Measurements from ENCODE around the gene TSKU.
A peak's percentile ranks its signal among the peaks of the same experiment; 100 is the strongest.
"Not testable (repeated sequence)": the region's sequence is repeated elsewhere in the genome, so short reads cannot be mapped to it uniquely, and the experiment has no call there.

Gene TSKU

DNA sequence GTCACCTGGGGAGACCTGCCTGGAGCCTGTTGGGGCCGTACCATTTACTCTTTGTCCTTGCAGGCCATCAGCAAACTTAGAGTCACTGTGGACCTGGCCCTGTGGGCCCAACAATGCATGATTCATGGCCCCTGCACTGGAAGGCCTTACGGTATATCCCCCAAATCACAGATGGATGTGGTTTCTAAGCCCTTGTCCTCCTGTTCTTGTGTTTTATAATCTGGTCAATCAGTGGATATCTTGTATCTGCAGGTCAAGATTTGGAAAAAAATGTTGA, 6.2 kb downstream of the TSKU start:
- no peak for DNase-seq

DNA sequence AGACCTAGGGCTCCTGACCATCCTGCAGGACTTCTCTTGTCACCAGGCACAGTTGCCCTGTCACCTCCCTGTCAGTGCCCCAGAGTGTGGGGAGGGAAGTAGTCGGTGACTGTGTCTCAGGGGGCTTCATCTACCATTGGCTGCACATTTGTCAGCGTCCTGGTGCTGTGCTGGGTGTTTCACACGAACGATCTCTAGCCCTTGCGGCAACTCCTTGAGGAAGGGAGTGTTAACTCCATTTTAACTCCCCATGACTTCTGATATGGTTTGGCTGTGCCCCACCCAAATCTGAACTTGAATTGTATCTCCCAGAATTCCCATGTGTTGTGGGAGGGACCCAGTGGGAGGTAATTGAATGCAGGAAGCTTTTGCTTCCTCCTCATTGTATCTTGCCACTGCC, 7.1 kb downstream of the TSKU start:
- DNase-seq: no peak

DNA sequence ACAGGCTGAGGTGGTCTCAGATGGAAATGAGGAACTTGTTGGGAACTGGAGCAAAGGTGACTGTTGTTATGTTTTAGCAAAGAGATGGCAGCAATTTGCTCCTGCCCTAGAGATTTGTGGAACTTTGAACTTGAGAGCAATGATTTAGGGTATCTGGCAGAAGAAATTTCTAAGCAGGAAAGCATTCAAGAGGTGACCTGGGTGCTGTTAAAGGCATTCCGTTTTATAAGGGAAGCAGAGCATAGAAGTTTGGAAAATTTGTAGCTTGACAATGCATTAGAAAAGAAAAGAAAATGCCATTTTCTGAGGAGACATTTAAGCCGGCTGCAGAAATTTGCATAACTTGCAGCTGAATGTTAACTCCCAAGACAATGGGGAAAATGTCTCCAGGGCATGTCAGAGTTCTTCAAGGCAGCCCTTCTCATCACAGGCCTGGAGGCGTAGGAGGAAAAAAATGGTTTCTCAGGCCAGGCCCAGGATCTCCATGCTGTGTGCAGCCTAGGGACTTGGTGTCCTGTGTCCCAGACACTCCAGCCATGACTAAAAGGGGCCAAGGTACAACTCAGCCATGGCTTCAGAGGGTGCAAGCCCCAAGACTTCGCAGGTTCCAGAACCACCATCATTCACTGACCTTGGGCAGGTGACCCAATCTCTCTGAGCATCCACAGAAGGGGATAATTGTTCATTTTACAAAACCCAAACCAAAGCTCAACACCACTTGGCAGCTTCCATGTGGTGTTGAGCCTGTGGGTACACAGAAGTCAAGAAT, 8.0 kb downstream of the TSKU start:
- DNase-seq: not testable (repeated sequence)

DNA sequence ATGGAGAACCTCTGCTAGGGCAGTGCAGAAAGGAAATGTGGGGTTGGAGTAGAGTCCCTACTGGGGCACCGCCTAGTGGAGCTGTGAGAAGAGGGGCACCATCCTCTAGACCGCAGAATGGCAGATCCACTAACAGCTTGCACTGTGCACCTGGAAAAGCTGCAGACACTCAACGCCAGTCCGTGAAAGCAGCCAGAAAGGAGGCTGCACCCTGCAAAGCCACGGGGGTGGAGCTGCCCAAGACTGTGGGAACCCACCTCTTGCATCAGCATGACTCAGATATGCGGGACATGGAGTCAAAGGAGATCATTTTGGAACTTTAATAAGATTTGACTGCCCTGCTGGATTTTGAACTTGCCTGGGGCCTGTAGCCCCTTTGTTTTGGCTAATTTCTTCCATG, 8.7 kb downstream of the TSKU start:
- DNase-seq: no peak

DNA sequence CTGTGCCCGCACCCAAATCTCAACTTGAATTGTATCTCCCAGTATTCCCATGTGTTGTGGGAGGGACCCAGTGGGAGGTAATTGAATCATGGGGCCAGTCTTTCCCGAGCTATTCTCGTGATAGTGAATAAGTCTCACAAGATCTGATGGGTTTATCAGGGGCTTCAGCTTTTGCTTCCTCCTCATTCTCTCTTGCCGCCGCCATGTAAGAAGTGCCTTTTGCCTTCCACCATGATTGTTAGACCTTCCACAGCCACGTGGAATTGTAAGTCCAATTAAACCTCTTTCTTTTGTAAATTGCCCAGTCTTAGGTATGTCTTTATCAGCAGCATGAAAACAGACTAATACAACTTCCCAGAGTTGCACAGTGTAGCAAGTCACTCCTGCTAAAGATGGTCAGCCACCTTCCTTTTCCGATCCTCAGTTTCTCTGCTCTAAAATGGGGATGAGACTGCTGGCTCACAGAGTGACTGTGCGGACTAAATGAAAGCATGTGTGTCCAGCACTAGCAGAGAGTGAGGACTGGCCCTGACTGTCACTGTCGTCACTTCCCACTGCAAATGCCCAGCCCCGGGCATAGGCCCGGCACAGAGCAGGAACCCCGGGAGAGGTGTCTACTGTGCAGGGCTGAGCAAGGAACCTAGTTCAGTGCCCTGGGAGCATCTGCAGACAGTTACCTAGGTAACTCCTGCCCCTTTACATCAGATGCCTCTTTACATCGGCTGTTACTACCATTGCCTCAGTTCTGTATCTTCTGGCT, 9.5 kb downstream of the TSKU start:
- no peak for DNase-seq

DNA sequence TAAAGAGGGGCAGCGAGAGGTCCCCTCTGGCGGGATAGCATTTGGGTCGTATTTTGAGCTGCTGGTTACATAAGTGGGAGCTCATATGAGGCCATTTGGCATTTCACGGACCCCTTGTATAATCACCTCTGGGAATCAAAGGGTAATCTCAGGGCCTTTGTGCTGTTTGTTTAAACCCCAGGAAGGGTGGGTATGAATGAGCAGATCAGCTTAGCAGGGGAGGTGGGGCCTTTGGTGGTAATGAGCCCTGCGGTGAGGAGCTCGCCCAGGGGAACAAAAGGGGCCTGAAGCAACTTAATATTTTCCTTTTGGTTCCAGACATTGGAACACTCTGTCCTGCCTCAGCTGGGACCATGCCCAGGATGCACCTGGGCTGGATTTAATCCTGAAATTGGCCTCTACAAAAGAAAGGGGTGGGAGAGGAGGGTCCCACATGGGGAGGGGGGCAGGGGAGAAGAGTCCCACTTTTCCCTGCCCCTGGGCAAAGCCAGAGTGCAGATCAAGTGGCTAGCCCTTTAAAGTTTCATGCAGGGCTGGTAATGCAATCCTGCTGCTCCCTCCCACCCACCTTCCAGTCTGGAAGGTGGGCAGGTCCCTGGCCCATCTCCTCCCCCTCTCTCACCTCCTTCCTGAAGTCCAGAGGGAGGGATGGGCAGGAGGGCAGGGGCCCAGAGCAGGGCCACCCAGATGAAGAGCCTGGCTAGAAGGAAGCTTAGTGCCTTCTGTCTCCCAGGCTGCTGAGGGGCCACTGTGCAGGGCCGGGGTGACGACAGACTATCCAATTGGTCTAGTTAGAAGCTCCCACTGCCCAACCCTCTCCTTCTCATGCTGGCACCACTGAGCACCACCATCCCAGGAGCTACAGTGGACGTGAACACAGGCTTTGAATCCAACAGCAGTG, 10.5 kb downstream of the TSKU start:
- no peak for DNase-seq

DNA sequence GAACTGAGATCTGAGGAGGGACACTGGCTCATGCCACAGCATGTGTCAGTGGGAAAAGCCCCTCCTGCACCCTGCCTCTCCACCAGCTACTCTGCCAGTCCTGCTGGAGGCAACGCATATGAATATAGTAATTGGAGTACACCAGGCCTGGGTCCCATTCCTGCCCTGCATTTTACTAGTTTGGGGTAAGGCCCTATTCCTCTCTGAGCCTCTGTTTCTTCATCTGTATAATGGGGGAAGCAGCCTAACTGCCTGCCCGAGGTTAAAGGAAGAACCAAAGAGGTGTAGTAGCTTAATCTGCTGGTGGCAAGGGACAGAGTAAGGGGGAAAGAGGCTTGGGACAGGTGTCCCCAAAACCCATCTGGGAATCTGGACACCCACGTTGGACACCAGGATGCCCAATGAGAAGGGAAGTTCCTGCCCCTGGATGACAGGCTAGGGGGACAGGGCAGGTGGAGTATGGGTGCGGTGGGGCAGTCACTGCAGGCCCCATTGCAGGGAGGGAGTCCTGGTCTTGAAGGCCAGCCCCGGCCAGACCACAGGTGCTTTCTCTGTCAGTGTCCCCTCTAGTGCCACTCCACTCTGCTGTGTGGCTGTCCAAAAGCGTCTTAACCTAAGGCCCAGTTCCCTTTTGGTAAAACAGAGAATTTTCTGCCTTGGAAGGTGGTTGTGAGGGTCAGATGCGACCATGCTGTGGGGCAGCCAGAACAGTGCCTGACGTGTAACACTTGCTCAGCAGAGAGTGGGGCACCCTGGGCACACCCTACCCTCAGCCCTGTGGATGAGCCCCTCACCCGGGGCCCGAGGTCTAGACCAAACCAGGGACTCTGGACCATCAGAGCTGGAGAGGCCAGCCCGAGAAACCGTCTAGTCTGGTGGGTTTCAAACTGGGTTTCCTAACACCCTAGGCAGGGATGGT, 11.5 kb downstream of the TSKU start:
- no peak for DNase-seq

DNA sequence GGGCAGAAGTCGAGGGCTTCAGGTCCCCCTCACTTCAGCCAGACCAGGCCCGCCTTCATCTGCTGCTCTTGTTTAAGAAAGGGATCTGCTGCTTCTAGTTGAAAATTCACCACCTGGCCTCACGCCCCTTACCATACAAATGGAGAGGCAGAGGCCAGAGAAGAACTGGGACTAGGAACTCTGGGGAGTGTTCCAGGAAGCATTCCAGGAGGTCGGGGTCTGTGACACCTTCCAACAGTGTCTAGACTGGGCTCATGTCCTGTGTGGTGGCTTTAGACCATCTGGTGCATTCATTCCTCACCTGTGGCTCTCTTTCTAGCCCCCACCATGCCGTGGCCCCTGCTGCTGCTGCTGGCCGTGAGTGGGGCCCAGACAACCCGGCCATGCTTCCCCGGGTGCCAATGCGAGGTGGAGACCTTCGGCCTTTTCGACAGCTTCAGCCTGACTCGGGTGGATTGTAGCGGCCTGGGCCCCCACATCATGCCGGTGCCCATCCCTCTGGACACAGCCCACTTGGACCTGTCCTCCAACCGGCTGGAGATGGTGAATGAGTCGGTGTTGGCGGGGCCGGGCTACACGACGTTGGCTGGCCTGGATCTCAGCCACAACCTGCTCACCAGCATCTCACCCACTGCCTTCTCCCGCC, 12.3 kb downstream of the TSKU start:
- no peak for DNase-seq

DNA sequence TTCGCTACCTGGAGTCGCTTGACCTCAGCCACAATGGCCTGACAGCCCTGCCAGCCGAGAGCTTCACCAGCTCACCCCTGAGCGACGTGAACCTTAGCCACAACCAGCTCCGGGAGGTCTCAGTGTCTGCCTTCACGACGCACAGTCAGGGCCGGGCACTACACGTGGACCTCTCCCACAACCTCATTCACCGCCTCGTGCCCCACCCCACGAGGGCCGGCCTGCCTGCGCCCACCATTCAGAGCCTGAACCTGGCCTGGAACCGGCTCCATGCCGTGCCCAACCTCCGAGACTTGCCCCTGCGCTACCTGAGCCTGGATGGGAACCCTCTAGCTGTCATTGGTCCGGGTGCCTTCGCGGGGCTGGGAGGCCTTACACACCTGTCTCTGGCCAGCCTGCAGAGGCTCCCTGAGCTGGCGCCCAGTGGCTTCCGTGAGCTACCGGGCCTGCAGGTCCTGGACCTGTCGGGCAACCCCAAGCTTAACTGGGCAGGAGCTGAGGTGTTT, 12.8 kb downstream of the TSKU start:
- DNase-seq: no peak

DNA sequence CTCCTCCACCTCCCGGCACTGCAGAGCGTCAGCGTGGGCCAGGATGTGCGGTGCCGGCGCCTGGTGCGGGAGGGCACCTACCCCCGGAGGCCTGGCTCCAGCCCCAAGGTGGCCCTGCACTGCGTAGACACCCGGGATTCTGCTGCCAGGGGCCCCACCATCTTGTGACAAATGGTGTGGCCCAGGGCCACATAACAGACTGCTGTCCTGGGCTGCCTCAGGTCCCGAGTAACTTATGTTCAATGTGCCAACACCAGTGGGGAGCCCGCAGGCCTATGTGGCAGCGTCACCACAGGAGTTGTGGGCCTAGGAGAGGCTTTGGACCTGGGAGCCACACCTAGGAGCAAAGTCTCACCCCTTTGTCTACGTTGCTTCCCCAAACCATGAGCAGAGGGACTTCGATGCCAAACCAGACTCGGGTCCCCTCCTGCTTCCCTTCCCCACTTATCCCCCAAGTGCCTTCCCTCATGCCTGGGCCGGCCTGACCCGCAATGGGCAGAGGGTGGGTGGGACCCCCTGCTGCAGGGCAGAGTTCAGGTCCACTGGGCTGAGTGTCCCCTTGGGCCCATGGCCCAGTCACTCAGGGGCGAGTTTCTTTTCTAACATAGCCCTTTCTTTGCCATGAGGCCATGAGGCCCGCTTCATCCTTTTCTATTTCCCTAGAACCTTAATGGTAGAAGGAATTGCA, 13.5 kb downstream of the TSKU start:
- no peak for DNase-seq

DNA sequence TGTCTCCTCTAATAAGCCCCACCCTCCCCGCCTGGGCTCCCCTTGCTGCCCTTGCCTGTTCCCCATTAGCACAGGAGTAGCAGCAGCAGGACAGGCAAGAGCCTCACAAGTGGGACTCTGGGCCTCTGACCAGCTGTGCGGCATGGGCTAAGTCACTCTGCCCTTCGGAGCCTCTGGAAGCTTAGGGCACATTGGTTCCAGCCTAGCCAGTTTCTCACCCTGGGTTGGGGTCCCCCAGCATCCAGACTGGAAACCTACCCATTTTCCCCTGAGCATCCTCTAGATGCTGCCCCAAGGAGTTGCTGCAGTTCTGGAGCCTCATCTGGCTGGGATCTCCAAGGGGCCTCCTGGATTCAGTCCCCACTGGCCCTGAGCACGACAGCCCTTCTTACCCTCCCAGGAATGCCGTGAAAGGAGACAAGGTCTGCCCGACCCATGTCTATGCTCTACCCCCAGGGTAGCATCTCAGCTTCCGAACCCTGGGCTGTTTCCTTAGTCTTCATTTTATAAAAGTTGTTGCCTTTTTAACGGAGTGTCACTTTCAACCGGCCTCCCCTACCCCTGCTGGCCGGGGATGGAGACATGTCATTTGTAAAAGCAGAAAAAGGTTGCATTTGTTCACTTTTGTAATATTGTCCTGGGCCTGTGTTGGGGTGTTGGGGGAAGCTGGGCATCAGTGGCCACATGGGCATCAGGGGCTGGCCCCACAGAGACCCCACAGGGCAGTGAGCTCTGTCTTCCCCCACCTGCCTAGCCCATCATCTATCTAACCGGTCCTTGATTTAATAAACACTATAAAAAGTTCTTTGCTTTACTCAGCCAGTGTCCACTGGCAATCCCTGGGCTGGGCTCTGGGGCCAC, 14.4 kb downstream of the TSKU start:
- DNase-seq: no peak

DNA sequence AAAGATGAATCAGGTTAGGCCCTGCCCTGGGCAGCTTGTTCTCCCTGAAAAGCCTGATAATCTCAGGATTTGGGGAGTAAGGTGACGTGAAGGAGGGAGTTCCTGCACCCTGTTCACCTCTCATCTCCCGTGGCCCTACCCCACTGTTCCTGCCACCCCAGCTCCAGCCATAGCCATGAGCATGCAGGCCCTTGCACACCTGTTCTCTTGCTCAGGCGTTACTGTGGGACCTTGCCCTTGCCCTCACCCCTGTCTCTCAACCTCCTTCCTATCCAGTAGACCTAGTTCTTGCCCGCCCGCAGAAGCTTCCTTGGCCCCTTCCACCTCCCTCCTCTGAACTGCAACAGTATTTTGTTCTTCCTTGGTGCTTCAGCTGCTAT, 15.0 kb downstream of the TSKU start:
- no peak for DNase-seq

DNA sequence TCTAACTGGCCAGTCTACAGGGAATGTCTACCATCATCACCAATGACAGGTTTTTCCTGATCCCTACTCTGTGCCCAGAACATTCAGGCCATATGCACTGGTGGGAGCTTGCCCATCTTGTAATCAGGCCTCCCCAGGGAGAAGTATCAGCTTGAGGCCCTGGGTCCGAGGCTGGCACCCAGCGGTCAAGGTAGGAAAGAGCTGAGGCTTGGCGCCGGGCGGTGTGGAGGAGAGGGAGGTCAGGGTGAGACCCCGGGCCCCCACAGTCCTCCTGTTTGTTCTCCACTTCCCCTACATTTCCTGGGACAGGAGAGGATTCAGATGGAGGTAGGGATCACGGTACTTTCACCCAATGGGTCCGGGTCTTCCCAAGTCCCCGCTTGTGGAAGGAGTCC, 15.5 kb downstream of the TSKU start:
- DNase-seq: no peak

DNA sequence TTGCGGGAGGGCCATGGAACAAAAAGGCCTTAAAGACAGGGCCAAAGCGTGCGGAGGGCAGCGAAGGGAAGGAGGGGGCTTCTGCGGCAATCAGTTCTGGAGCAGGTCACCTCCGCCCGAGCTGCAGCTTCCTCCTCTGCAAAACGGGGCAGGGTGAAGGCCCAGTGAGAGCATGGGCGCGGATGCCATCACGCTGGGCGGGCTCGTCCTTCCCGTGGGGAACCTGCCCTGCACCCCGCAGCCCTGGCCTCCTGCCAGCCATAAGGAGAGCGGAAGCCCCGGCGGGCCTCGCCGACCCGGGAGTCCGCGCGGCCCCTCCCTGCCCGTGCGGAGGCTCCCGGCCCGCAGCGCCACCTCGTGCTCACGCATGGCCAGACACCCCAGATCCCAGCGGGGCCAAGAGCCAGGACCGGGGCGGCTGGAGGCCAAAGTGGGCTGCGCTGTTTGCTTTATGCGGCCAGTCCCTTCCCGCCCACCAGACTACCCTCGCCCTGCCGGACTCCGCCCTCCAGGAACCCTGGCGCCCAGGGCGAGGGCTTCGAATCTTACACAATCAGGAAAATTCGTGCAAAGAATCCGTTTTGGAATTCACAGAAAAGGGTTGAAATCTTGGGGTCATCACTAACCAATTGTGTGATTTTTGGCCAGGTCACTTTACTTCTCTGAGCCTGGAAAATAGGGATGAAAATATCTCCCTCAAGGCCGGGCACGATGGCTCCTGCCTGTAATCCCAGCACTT, 16.1 kb downstream of the TSKU start:
- peak; percentile 13 to 70 (median 48) for DNase-seq

DNA sequence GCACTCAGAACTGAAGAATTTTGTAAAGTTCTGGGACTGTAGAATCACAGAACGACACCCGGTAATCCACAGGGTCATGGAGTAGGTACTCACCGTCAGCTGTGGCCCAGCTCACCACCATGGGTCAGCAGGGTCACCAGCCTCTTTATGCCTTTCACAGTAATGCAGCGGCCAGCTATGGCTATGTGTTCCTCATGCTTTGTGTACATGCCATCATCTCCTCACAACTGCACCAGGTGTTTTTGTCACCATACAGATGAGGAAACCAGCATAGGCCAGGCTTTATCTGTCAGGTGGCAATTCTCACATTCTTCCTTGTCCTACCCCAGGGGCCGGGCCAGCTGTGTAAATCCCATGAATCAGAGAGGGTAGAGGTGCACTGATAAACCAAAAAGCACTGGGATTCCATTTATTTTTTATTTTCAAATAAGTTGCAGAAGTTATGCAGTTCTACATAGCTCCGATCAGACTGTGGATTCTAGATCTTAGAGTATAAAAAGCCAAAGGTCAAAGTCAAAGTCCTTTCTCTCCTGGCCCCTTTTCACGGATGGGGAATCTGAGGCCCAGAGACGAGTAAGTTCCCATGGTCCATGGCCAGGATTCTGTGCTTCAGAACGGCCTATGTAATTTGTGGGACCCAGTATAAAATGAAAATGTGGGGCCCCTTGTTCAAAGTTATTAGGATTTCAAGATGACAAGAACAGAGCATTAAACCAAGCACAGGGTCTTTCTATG, 17.5 kb downstream of the TSKU start:
- no peak for DNase-seq

DNA sequence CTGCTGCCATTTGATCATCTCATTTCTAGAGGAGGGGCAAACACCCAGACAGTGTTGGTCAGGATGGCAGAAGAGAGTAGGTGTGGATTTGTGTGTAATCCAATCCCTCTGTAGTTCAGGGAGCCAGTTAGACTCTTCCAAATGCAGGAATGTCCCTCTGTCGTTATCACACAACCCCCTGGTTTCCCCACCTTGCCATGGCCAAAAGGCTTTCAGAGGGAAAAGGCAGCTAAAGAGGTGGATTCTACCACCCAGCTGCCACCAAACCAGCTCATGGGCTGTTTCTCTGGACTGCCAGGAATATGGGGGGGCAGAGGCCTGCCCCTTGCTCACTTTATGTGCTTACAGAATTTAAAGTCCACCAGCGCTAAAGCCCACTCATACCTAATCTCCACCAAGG, 18.1 kb downstream of the TSKU start:
- DNase-seq: no peak

DNA sequence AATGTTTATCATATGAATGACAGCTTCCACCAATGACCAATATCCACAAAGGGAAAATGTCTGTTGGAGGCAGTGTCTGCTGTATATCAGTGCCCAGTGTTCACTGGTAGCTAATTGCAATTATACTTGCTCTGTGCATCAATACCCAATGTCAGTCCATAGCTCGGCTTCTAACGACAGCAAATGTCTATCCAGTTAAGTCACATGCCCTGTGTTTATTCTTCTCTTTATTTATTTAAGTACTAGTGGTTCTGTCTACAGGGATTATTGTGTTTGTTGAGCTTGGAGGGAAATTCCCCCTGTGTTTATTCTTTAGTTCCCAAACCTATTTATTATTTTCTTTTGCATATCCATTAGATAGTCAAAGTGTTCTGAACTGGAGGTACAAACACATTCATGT, 18.6 kb downstream of the TSKU start:
- DNase-seq: no peak

DNA sequence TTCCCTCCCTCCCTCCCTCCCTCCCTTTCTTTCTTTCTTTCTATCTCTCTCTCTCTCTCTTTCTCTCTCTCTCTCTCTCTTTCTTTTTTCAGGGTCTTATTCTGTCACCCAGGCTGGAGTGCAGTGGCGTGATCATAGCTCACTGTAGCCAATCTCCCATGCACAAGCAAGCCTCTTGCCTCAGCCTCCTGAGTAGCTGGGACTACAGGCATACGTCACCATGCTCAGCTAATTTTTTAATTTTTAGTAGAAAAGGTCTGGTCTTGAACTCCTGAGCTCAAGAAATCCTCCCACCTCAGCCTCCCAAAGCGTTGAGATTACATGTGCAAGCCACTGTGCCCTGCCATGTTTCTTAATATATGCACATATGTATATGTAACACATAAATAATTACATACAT, 19.0 kb downstream of the TSKU start:
- DNase-seq: no peak

DNA sequence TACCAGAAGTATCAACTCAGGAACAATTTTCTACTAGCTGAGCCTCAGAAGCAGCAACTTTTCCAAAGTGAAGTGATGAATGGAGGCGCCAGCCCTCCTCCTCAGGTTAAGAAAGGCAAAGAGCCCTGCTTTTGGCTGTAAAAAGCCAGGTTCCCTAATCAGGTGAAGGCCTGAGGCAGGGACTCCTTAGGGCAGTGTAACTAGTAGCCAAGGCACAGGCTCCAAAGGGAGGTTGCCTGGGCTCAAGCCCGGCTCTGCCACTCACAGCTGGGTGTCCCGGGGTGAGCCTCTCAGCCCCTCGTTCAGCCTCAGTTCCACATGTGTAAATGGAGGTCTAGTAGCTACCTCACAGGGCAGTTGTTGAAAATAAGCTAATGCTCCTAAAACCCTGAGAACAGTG, 19.5 kb downstream of the TSKU start:
- DNase-seq: no peak
